AG10803 (cell line): ENCODE data around the gene MCTP2.

Experiments
- DNase-seq: peaks from one replicate; pipeline ENCODE4 v3.0.0; 2010; ENCODE audit warnings: low read depth
- H3K4me3 ChIP-seq: 2 replicates; pipeline ENCODE4 v1.5.1; 2011; ENCODE audit warnings: mild to moderate bottlenecking, low read length, control low read depth
- TF ChIP-seq, protein P1 (sequence below): conservative IDR thresholded peaks from 2 replicates; pipeline ENCODE4 v1.5.1; 2011; ENCODE audit warnings: mild to moderate bottlenecking, low read length, control low read depth, inconsistent platforms

MCTP2 gene

DNA sequence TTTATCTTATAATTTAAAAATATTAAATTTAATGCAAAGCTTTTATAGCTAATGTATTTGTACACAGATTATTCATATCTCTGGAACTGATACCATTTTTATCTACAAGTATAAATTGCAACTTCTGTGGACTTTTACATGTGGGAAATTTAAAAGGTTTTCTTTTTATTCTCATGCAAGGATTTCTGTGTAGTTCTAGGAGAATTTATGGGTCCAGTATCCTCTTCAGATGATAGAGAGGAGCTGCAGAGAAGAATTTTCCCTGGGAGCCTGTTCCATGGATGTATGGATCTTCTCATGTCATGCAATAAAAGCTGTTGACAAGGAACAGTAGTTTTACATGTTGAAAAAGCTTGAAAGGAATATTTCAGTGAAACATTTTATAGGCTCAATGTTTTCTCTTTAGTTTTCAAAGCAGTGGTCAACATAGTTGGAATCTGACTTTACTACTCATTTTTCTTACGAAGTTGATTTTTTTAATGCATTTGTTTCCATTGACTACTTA lies 119.7 kb downstream of the MCTP2 start:
- DNase-seq = no peak
- H3K4me3 ChIP-seq = no peak overlapping the region
- TF ChIP-seq, protein P1, sequence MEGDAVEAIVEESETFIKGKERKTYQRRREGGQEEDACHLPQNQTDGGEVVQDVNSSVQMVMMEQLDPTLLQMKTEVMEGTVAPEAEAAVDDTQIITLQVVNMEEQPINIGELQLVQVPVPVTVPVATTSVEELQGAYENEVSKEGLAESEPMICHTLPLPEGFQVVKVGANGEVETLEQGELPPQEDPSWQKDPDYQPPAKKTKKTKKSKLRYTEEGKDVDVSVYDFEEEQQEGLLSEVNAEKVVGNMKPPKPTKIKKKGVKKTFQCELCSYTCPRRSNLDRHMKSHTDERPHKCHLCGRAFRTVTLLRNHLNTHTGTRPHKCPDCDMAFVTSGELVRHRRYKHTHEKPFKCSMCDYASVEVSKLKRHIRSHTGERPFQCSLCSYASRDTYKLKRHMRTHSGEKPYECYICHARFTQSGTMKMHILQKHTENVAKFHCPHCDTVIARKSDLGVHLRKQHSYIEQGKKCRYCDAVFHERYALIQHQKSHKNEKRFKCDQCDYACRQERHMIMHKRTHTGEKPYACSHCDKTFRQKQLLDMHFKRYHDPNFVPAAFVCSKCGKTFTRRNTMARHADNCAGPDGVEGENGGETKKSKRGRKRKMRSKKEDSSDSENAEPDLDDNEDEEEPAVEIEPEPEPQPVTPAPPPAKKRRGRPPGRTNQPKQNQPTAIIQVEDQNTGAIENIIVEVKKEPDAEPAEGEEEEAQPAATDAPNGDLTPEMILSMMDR = no peak

GRCh38 chr15:94352636-94353487 lies 121.5 kb downstream of the MCTP2 start:
- H3K4me3 ChIP-seq = no peak overlapping the region
- TF ChIP-seq, protein P1 = no peak
- DNase-seq = no peak

- no peak for DNase-seq
- H3K4me3 ChIP-seq = no peak overlapping the region
- TF ChIP-seq, protein P1 = no peak
Observed at GRCh38 chr15:94353488-94353820, 122.1 kb downstream of the MCTP2 start.

- no peak overlapping the region for H3K4me3 ChIP-seq
- TF ChIP-seq, protein P1 = no peak
- no peak for DNase-seq
Observed at GRCh38 chr15:94354655-94355054, 123.3 kb downstream of the MCTP2 start.

DNA sequence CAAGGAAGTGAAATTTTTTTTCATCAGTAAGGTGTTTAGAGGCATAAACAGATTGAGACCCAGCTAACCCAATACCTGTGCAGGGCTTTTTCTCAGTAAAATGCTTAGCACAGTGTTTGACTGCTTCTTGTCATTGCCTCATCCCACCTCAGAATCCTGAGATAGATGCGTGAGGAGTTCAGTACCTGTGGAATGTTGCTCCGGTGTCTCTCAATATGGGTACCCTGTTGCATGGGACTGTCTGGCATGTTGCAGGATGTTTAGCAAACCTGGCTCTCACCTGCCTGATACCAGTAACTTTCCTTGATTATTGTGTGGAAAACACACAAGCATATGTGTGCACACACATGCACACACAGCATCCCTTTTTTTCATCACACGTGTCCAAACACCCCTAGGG lies 128.4 kb downstream of the MCTP2 start:
- DNase-seq = no peak
- TF ChIP-seq, protein P1 = no peak
- H3K4me3 ChIP-seq = no peak overlapping the region

DNA sequence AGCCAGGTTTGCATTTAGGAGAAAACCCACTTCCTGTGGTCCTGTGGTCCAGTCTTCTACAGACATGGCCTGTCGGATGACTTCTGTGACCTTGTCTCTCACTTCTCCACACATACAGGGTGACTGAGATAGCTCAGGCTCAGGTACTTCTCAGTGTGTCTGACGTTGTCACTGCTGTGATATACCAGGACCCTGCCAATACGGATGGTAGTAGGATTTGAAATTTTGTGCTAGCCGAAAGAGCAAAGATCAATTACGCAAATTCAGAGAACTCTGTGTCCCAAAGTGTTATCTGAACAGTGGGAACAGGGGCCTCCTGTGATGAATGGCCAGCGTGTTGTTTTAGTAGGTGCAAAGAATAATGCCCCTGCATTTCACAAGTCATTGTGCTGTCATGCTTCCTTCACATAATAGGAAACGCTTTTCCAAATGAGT lies 128.9 kb downstream of the MCTP2 start:
- TF ChIP-seq, protein P1 = no peak

More for the DNA sequence above, 128.9 kb downstream of the MCTP2 start:
- DNase-seq = no peak
- no peak overlapping the region for H3K4me3 ChIP-seq
